ENCODE data around the gene RABEP2.

DNA sequence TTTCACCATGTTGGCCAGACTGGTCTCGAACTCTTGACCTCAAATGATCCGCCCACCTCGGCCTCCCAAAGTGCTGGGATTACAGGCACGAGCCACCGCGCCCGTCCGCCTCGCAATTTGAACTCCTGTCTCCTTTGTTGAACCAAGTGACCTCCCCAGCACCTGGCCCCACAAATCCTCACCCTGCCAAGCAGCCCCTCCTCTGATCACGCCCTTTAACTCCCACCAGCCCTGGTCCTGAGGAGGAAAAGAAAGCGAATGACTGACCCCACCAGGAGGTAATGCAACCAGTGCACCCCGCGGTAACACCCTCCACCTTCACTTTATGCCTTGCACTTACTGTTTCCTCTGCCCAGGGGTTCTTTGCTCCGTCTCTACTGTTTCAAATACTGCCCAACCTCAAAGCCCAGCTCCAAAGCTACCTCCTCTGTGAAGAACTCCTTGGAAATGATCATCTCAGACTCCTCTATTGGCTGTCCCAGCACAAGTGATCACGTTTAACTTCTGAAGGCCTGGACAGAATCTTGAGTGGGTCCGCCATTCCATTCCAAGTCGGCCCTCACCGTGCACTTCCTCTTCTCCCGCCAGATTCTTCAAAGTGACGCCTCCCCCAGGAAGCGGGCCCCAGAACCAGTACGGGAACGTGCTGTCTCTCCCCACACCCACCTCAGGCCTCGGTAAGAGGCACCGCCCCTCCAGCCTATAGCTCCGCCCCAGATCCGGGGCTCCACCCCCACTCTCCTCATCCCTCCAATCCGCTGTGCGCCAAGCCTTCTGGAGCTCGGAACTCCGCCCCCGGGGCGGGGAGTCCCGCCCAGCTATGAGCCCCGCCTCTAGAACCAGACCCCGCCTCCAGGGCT is 11.1 kb upstream of the RABEP2 start:
- TF ChIP-seq, protein P1, sequence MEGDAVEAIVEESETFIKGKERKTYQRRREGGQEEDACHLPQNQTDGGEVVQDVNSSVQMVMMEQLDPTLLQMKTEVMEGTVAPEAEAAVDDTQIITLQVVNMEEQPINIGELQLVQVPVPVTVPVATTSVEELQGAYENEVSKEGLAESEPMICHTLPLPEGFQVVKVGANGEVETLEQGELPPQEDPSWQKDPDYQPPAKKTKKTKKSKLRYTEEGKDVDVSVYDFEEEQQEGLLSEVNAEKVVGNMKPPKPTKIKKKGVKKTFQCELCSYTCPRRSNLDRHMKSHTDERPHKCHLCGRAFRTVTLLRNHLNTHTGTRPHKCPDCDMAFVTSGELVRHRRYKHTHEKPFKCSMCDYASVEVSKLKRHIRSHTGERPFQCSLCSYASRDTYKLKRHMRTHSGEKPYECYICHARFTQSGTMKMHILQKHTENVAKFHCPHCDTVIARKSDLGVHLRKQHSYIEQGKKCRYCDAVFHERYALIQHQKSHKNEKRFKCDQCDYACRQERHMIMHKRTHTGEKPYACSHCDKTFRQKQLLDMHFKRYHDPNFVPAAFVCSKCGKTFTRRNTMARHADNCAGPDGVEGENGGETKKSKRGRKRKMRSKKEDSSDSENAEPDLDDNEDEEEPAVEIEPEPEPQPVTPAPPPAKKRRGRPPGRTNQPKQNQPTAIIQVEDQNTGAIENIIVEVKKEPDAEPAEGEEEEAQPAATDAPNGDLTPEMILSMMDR (IDR thresholded peaks at IDR 0.05) = no peak
- TF ChIP-seq POLR2A (IDR thresholded peaks at IDR 0.05) = no peak
